NCI-H526 treated with DMSO at 0.1 percent for 48 hours (cell line): ENCODE measurements around the gene ADGRA3.

Experiments
- DNase-seq: peaks from one replicate; lab custom pipeline; 2025; lab: John Stamatoyannopoulos, UW

Gene ADGRA3

GRCh38 chr4:22515888-22516541 lies at the start of gene ADGRA3:
Gene ADGRA3 (minus strand): TSS chr4:22516066. CDS start chr4:22515784, 282 bp downstream.
- peak; percentile 59 for DNase-seq

- DNase-seq = no peak
These were observed 40.6 kb upstream of the ADGRA3 start for GRCh38 chr4:22556495-22556894.

- no peak for DNase-seq
These were observed 38.8 kb upstream of the ADGRA3 start for GRCh38 chr4:22554670-22555069.

GRCh38 chr4:22553560-22553959 lies 37.7 kb upstream of the ADGRA3 start:
- no peak for DNase-seq

GRCh38 chr4:22552812-22553211 lies 36.9 kb upstream of the ADGRA3 start:
- no peak for DNase-seq

- no peak for DNase-seq
These were observed 35.7 kb upstream of the ADGRA3 start for GRCh38 chr4:22551550-22551949.

- no peak for DNase-seq
These were observed 30.4 kb upstream of the ADGRA3 start for GRCh38 chr4:22546299-22546698.

GRCh38 chr4:22539251-22539650 lies 23.4 kb upstream of the ADGRA3 start:
- DNase-seq = no peak

- DNase-seq = no peak
These were observed 22.0 kb upstream of the ADGRA3 start for GRCh38 chr4:22537864-22538263.

GRCh38 chr4:22534374-22534773 lies 18.5 kb upstream of the ADGRA3 start:
- no peak for DNase-seq

- DNase-seq = no peak
These were observed 17.0 kb upstream of the ADGRA3 start for GRCh38 chr4:22532896-22533295.

- no peak for DNase-seq
These were observed 16.3 kb upstream of the ADGRA3 start for GRCh38 chr4:22532117-22532516.

- no peak for DNase-seq
These were observed 15.6 kb upstream of the ADGRA3 start for GRCh38 chr4:22531311-22532019.

- no peak for DNase-seq
These were observed 9.0 kb upstream of the ADGRA3 start for GRCh38 chr4:22524895-22525294.

- DNase-seq = no peak
These were observed 7.0 kb upstream of the ADGRA3 start for GRCh38 chr4:22522706-22523501.

- DNase-seq = no peak
These were observed 6.3 kb upstream of the ADGRA3 start for GRCh38 chr4:22522206-22522605.

- no peak for DNase-seq
These were observed 5.4 kb upstream of the ADGRA3 start for GRCh38 chr4:22521240-22521639.

- DNase-seq = peak; percentile 68
These were observed 550 bp downstream of the ADGRA3 start for GRCh38 chr4:22515145-22515887.

- no peak for DNase-seq
These were observed 1.4 kb downstream of the ADGRA3 start for GRCh38 chr4:22514481-22514880.

- DNase-seq = no peak
These were observed 1.9 kb downstream of the ADGRA3 start for GRCh38 chr4:22514001-22514400.

GRCh38 chr4:22512306-22512705 lies 3.6 kb downstream of the ADGRA3 start:
- no peak for DNase-seq

GRCh38 chr4:22510750-22511149 lies 5.1 kb downstream of the ADGRA3 start:
- no peak for DNase-seq
